Breast epithelium (tissue), 4 donors: ENCODE data around the gene SPTBN2. TPM values are rescaled to one million over a fixed set of nuclear protein-coding genes. Genes with fewer than 3 reads are reported as not detected.

Experiments used
- DNase-seq, 2 donors: peaks; one replicate each; pipeline ENCODE4 v3.0.0-alpha.2; 2019; ENCODE audit warnings: low spot score in 2 of 2
- H3K27ac ChIP-seq, 2 donors: fragments of 200-600 bp; sonication (generic) in 1 of 2; one replicate each; pipeline ENCODE4 v1.5.1; 2016 to 2019; ENCODE audit warnings: mild to moderate bottlenecking in 1 of 2
- H3K27me3 ChIP-seq, 2 donors: fragments of 200-600 bp; sonication (generic) in 1 of 2; one replicate each; pipeline versions ENCODE4 v1.5.1 to v1.6.0; 2017 to 2019; ENCODE audit warnings: control low read depth in 1 of 2, mild to moderate bottlenecking in 1 of 2
- H3K36me3 ChIP-seq: fragments of 200-600 bp; one replicate; pipeline ENCODE4 v1.5.1; 2019
- H3K4me1 ChIP-seq, 2 donors: fragments of 200-600 bp; sonication (generic); one replicate each; pipeline ENCODE4 v1.5.1; 2016 to 2019; ENCODE audit warnings: control low read depth in 1 of 2
- H3K4me3 ChIP-seq, 3 donors: fragments of 200-600 bp; sonication (generic); 1 replicate in 2 of 3; 2 replicates in 1 of 3; pipeline ENCODE4 v1.5.1; 2016 to 2019; ENCODE audit warnings: mild to moderate bottlenecking in 3 of 3, moderate library complexity in 2 of 3
- H3K9me3 ChIP-seq, 2 donors: fragments of 200-600 bp; sonication (generic) in 1 of 2; one replicate each; pipeline ENCODE4 v1.5.1; 2016 to 2019; ENCODE audit warnings: control low read depth in 1 of 2
- CTCF ChIP-seq, 3 donors: fragments of 450-650 bp; IDR thresholded peaks; one replicate each; pipeline ENCODE4 v1.5.1; 2016 to 2017; ENCODE audit warnings: antibody characterized with exemption in 3 of 3, mild to moderate bottlenecking in 3 of 3, moderate library complexity in 3 of 3
- POLR2A ChIP-seq: fragments of 450-650 bp; IDR thresholded peaks from one replicate; pipeline ENCODE4 v1.6.1; 2016; ENCODE audit warnings: antibody characterized with exemption, mild to moderate bottlenecking, moderate library complexity
- POLR2AphosphoS5 ChIP-seq, 3 donors: sonication (generic); formaldehyde crosslinking; IDR thresholded peaks; one replicate each; pipeline ENCODE4 v1.6.1; 2017; ENCODE audit warnings: antibody characterized with exemption in 3 of 3
- intact Hi-C: fragments of 100-400 bp; cut with DNase I; formaldehyde crosslinking; loops from one replicate; pipeline ENCODE4 v1.15.1; 2023; ENCODE audit warnings: low total_unique reads
- total RNA-seq, 3 donors: library from RNA; depleted of rRNA; stranded (reverse); fragments of >200 nt; gene quantifications; one replicate each; pipeline ENCODE4 v1.1.0, GENCODE V29; 2016

SPTBN2 gene
- 10 to 100 TPM in 2 of 3 donors, 1 to 10 TPM in 1; 1.1 to 28.7 (median 27.2) TPM for total RNA-seq

- H3K36me3 ChIP-seq, result no peaks in the 10 kb centered on the region
- H3K4me1 ChIP-seq, result peaks cover 0 to 6% of the 10 kb centered on the region in 2 donors
- peak within 1 kb of the TSS in 1 of 2 donors; percentile 60 for H3K27ac ChIP-seq
- peak in 1 of 2 donors; percentile 34 for DNase-seq
- no peaks in the 10 kb centered on the region for H3K9me3 ChIP-seq
- H3K4me3 ChIP-seq, result peak within 1 kb of the TSS; percentile 46 to 89 (median 67)
- H3K27me3 ChIP-seq, result no peaks in the 10 kb centered on the region
- intact Hi-C loops, result no loop called here
- TF ChIP-seq CTCF (IDR thresholded peaks at IDR 0.05), result no peak
- no peak for TF ChIP-seq POLR2AphosphoS5 (IDR thresholded peaks at IDR 0.05)
- no peak for TF ChIP-seq POLR2A
Measured at GRCh38 chr11:66728693-66729385, at the start of gene SPTBN2. SPTBN2 (minus strand) TSS chr11:66729216; CDS start chr11:66721240, 7,976 bp downstream.

GRCh38 chr11:66768818-66769217, 39.8 kb upstream of the SPTBN2 start:
- H3K27me3 ChIP-seq, result no peaks in the 10 kb centered on the region
- no peaks in the 10 kb centered on the region for H3K9me3 ChIP-seq
- DNase-seq, result no peak
- H3K36me3 ChIP-seq, result no peaks in the 10 kb centered on the region
- no peak overlapping the region for H3K4me3 ChIP-seq
- intact Hi-C loops, result no loop called here
- no peaks in the 10 kb centered on the region for H3K4me1 ChIP-seq
- H3K27ac ChIP-seq, result no peak overlapping the region
- TF ChIP-seq POLR2A (no peak), CTCF (IDR thresholded peaks at IDR 0.05) (no peak), POLR2AphosphoS5 (IDR thresholded peaks at IDR 0.05) (no peak)

GRCh38 chr11:66768088-66768521, 39.1 kb upstream of the SPTBN2 start:
- intact Hi-C loops, result no loop called here
- H3K27ac ChIP-seq, result no peak overlapping the region

GRCh38 chr11:66767666-66768065, 38.6 kb upstream of the SPTBN2 start:
- Histone ChIP-seq H3K36me3 (no peaks in the 10 kb centered on the region), H3K27ac (no peak overlapping the region), H3K4me1 (no peaks in the 10 kb centered on the region), H3K27me3 (no peaks in the 10 kb centered on the region), H3K4me3 (no peak overlapping the region), H3K9me3 (no peaks in the 10 kb centered on the region)
- no peak for TF ChIP-seq CTCF (IDR thresholded peaks at IDR 0.05)
- TF ChIP-seq POLR2AphosphoS5 (IDR thresholded peaks at IDR 0.05), result no peak
- no peak for TF ChIP-seq POLR2A
- no peak for DNase-seq
- intact Hi-C loops, result no loop called here

More at GRCh38 chr11:66768088-66768521, 39.1 kb upstream of the SPTBN2 start:
- Histone ChIP-seq H3K4me1 (no peaks in the 10 kb centered on the region), H3K4me3 (no peak overlapping the region), H3K9me3 (no peaks in the 10 kb centered on the region), H3K36me3 (no peaks in the 10 kb centered on the region), H3K27me3 (no peaks in the 10 kb centered on the region)
- no peak for TF ChIP-seq CTCF (IDR thresholded peaks at IDR 0.05)
- no peak for DNase-seq

- no peak overlapping the region for H3K4me3 ChIP-seq
- intact Hi-C loops, result no loop called here
- H3K27me3 ChIP-seq, result no peaks in the 10 kb centered on the region
- H3K27ac ChIP-seq, result no peak overlapping the region
- no peak for DNase-seq
- TF ChIP-seq POLR2A, result no peak
- no peak for TF ChIP-seq CTCF (IDR thresholded peaks at IDR 0.05)
- no peak for TF ChIP-seq POLR2AphosphoS5 (IDR thresholded peaks at IDR 0.05)
- no peaks in the 10 kb centered on the region for H3K4me1 ChIP-seq
- H3K36me3 ChIP-seq, result no peaks in the 10 kb centered on the region
- no peaks in the 10 kb centered on the region for H3K9me3 ChIP-seq
Measured at GRCh38 chr11:66766681-66767080, 37.7 kb upstream of the SPTBN2 start.
